Measurements from ENCODE around the gene FAM53C. TPM values are rescaled to one million over a fixed set of nuclear protein-coding genes. Genes with fewer than 3 reads are reported as not detected.

FAM53C gene
- polyA plus RNA-seq, 1 experiment = 30.1 TPM

DNA sequence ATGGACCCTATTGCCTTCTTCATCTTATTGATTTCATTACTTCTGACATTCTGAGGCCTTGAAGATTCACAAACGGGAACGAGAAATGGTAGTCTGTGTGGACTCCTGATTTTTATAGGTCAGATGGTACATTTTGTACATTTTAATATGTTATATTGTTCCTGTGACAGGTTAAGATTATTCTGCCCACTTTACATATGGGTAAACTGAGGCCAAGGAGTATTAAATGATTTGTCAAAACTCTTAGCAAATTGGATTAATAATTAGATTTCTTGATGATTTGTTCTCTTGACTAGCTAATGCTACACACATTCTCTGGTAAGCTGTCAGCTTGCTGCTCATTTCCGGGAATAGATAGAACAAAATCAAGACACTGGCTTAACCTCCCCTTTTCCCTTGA is 1.9 kb downstream of the FAM53C start:
- CTCF ChIA-PET = interaction anchor here (8.9 kb wide), 1 partner anchor 13 kb away, joined by 118 read pairs; the partner anchor contains the start of gene KDM3B
- Histone ChIP-seq H3K4me3 (ENCODE audit: low read depth, low read length) (peak overlapping the region; percentile 77; the same call in 1 of the 2 replicates), H3K27me3 (ENCODE audit: control insufficient read depth, insufficient read depth, low read length) (no peaks in the 10 kb centered on the region), H3K36me3 (ENCODE audit: control insufficient read depth, insufficient read depth, low read length) (peaks cover 10% of the 10 kb centered on the region)
- DNase-seq (ENCODE audit: low read depth) = no peak
- POLR2A ChIA-PET = interaction anchor here (1.2 kb wide), 1 partner anchor 11 kb away, joined by 3 read pairs; no protein-coding TSS in a partner anchor
- TF ChIP-seq, protein P1, sequence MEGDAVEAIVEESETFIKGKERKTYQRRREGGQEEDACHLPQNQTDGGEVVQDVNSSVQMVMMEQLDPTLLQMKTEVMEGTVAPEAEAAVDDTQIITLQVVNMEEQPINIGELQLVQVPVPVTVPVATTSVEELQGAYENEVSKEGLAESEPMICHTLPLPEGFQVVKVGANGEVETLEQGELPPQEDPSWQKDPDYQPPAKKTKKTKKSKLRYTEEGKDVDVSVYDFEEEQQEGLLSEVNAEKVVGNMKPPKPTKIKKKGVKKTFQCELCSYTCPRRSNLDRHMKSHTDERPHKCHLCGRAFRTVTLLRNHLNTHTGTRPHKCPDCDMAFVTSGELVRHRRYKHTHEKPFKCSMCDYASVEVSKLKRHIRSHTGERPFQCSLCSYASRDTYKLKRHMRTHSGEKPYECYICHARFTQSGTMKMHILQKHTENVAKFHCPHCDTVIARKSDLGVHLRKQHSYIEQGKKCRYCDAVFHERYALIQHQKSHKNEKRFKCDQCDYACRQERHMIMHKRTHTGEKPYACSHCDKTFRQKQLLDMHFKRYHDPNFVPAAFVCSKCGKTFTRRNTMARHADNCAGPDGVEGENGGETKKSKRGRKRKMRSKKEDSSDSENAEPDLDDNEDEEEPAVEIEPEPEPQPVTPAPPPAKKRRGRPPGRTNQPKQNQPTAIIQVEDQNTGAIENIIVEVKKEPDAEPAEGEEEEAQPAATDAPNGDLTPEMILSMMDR (IDR thresholded peaks at IDR 0.05; ENCODE audit: insufficient read depth, low read depth, low read length) = no peak

DNA sequence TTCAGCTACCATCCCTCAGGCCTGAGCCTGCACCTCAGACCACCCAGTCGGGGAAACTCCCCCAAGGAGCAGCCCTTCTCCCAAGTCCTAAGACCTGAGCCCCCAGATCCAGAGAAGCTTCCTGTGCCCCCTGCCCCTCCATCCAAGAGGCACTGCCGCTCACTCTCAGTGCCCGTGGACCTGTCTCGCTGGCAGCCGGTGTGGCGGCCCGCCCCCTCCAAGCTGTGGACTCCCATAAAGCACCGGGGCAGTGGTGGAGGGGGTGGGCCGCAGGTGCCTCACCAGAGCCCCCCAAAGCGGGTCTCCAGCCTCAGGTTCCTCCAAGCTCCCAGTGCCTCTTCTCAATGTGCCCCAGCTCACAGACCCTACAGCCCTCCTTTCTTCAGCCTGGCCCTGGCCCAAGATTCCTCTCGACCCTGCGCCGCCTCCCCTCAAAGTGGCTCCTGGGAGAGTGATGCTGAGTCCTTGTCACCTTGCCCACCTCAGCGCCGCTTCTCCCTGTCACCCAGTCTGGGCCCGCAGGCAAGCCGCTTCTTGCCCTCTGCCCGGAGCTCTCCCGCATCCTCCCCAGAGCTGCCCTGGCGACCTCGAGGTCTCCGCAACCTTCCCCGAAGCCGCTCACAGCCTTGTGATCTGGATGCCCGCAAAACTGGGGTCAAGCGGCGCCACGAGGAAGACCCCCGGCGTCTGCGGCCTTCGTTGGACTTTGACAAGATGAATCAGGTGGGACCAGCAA is 7.0 kb downstream of the FAM53C start:
- CTCF ChIA-PET = interaction anchor here (1.2 to 8.9 kb wide), 2 partner anchors 8 to 132 kb away, joined by 3 to 118 read pairs; partner anchors contain the start of gene KDM3B
- Histone ChIP-seq H3K4me3 (ENCODE audit: low read depth, low read length) (no peak overlapping the region), H3K27me3 (ENCODE audit: control insufficient read depth, insufficient read depth, low read length) (no peaks in the 10 kb centered on the region), H3K36me3 (ENCODE audit: control insufficient read depth, insufficient read depth, low read length) (peaks cover 23% of the 10 kb centered on the region)
- no peak for DNase-seq (ENCODE audit: low read depth)
- POLR2A ChIA-PET = interaction anchor here (0.5 kb wide), 1 partner anchor 9 kb away, joined by 5 read pairs; no protein-coding TSS in a partner anchor
- TF ChIP-seq, protein P1 (IDR thresholded peaks at IDR 0.05; ENCODE audit: insufficient read depth, low read depth, low read length) = no peak

DNA sequence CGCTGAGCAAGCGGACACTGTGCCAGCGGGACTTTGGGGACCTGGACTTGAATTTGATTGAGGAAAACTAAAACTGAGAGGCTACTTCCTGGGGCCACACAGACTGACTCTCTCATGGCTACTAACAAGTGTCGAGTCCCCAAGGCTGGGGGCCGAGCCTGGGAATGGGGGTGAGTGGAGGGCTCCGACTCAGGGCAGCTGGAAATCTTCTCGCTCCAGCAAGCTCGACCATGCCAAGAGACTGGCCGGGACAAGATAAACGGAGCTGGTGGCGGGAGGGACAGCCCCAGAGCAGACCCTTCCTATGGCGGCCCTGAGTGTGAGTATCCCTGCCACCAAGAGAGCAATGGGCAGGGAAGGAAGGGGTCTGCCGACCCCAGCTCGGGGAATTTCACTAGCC is 8.8 kb downstream of the FAM53C start:
- ChIA-PET CTCF (no interaction called here), POLR2A (no interaction called here)
- TF ChIP-seq, protein P1 (IDR thresholded peaks at IDR 0.05; ENCODE audit: insufficient read depth, low read depth, low read length) = no peak
- peaks cover 20% of the 10 kb centered on the region for H3K36me3 ChIP-seq (ENCODE audit: control insufficient read depth, insufficient read depth, low read length)
- DNase-seq (ENCODE audit: low read depth) = no peak
- H3K4me3 ChIP-seq (ENCODE audit: low read depth, low read length) = no peak overlapping the region
- no peaks in the 10 kb centered on the region for H3K27me3 ChIP-seq (ENCODE audit: control insufficient read depth, insufficient read depth, low read length)

DNA sequence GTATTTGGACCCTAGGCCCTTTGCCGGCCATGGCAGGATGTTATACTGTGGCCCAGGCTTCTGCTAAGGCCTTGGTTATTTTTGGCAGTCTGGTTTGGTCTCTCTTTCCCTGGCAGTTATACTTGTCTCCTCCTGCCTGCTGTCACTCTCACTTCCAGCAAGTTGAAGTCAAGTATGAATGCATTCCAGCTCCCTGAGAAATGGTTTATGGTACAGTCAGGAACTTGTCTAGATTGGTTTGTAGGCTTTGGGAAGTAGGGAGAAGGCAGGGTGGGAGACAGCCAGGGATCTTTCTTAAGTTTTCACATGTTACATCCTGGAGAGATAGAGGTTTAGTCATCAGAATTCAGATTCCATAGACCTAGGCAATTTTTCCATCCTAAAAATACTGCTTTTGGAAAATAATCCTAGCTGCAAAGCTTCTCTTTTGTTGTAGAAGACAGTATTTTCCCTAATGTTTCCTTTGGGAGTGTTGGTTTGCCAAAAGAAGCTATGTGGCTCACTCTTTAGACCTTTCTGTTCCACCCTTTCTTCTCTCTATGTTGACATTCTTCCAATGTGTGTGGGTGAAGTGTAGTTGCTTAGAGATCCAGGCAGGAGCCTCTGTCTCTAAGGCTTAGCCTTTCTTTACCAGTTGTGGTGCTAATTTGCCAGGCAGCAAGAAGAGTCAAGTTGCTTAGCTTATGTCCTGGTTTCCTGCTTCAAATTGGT is 11.9 kb downstream of the FAM53C start:
- CTCF ChIA-PET = interaction anchor here (4.0 to 6.5 kb wide), 3 partner anchors 9 to 19 kb away, joined by 24 to 118 read pairs (median 93); partner anchors contain the start of genes CDC25C and FAM53C
- Histone ChIP-seq H3K27me3 (ENCODE audit: control insufficient read depth, insufficient read depth, low read length) (no peaks in the 10 kb centered on the region), H3K36me3 (ENCODE audit: control insufficient read depth, insufficient read depth, low read length) (peaks cover 13% of the 10 kb centered on the region), H3K4me3 (ENCODE audit: low read depth, low read length) (no peak overlapping the region)
- no peak for DNase-seq (ENCODE audit: low read depth)
- POLR2A ChIA-PET = interaction anchor here (1.1 kb wide), 1 partner anchor 11 kb away, joined by 3 read pairs; no protein-coding TSS in a partner anchor
- TF ChIP-seq, protein P1 (IDR thresholded peaks at IDR 0.05; ENCODE audit: insufficient read depth, low read depth, low read length) = no peak

DNA sequence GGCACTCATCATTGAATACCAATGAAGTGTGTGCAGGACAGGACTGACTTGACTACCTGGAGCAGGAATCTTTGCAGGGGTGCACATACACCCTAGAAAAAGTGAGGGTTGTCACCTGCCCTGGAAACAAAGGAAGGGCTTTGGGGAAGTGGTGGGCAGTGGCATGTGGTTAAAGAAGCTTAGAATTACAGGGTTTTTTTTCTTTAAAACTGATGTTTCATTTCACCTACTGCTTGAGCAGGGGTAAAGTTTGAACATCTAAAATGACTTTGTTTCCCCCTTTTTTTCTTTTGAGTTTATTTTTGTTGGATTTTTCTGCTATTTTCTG is 12.5 kb downstream of the FAM53C start:
- H3K27me3 ChIP-seq (ENCODE audit: control insufficient read depth, insufficient read depth, low read length) = no peaks in the 10 kb centered on the region
- POLR2A ChIA-PET = interaction anchor here (0.7 kb wide), 1 partner anchor 13 kb away, joined by 3 read pairs; the partner anchor contains the start of gene FAM53C
- no peak overlapping the region for H3K4me3 ChIP-seq (ENCODE audit: low read depth, low read length)
- TF ChIP-seq, protein P1 (IDR thresholded peaks at IDR 0.05; ENCODE audit: insufficient read depth, low read depth, low read length) = no peak
- CTCF ChIA-PET = interaction anchor here (4.0 to 6.5 kb wide), 3 partner anchors 10 to 19 kb away, joined by 24 to 118 read pairs (median 93); partner anchors contain the start of genes CDC25C and FAM53C
- peaks cover 8% of the 10 kb centered on the region for H3K36me3 ChIP-seq (ENCODE audit: control insufficient read depth, insufficient read depth, low read length)
- DNase-seq (ENCODE audit: low read depth) = no peak

Measured in BJ (cell line).